GM12801 (cell line): ENCODE data around the gene C3orf49.

Source experiments
- TF ChIP-seq, protein P1 (sequence below): IDR thresholded peaks from one replicate; pipeline ENCODE4 v1.5.1; 2011; ENCODE audit warnings: control low read depth; ENCODE audit not compliant: insufficient read length; ENCODE audit errors: extremely low read depth

Gene C3orf49, protein sequence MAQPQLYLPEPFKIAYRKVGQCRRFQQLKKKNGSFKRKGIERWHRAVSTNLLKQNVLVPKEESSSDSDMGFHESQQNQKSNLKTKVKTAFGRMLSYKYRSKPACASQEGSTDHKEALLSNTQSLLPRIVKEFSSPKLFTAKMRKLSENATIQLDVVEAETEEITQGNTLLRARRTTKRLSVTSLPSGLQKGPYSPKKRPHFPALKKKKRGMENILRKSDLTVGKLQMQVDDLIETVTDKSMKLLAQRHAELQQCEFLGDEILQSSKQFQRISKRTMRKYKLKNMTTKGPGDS

DNA sequence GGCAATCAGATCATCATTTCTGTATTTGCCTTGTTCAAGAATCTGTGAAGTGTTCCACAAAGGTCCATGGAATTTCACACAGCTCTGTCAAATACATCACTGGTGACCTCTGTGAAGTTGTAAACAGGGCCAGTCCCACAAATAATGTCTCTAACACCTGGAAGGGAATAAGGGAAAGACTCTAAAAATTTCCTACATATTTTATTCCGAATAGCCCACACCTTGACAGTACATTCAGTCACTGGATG lies at the start of gene C3orf49:
Gene C3orf49 (plus strand): TSS at position 149 of the 248 bp plus-strand sequence. CDS start 173 bp downstream, outside the sequence.
- TF ChIP-seq, protein P1, sequence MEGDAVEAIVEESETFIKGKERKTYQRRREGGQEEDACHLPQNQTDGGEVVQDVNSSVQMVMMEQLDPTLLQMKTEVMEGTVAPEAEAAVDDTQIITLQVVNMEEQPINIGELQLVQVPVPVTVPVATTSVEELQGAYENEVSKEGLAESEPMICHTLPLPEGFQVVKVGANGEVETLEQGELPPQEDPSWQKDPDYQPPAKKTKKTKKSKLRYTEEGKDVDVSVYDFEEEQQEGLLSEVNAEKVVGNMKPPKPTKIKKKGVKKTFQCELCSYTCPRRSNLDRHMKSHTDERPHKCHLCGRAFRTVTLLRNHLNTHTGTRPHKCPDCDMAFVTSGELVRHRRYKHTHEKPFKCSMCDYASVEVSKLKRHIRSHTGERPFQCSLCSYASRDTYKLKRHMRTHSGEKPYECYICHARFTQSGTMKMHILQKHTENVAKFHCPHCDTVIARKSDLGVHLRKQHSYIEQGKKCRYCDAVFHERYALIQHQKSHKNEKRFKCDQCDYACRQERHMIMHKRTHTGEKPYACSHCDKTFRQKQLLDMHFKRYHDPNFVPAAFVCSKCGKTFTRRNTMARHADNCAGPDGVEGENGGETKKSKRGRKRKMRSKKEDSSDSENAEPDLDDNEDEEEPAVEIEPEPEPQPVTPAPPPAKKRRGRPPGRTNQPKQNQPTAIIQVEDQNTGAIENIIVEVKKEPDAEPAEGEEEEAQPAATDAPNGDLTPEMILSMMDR = no peak

GRCh38 chr3:63774781-63775180 lies 44.3 kb upstream of the C3orf49 start:
- TF ChIP-seq, protein P1 = no peak

DNA sequence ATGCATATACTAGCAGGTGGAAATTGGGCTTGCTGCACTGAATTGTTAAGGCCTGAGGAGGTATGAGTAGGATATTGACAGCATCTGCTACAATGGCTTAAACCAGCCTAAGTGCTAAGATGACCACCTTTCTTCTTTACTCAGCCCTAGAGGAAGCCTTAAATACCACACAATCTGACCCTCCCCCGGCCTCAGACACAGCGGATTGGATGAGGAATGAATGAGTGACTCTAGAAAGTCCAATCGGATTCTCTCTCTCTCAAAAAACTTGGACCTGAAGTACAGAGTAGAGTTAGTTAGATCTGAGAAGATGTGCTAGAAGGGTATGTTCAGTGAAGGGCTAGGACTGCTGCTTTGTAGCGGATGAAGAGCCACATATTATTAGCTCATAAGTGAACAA lies 39.9 kb upstream of the C3orf49 start:
- TF ChIP-seq, protein P1 = no peak

- TF ChIP-seq, protein P1 = no peak
Observed at GRCh38 chr3:63791974-63792373, 27.1 kb upstream of the C3orf49 start.

- TF ChIP-seq, protein P1 = no peak
Observed at GRCh38 chr3:63795438-63795837, 23.7 kb upstream of the C3orf49 start.

DNA sequence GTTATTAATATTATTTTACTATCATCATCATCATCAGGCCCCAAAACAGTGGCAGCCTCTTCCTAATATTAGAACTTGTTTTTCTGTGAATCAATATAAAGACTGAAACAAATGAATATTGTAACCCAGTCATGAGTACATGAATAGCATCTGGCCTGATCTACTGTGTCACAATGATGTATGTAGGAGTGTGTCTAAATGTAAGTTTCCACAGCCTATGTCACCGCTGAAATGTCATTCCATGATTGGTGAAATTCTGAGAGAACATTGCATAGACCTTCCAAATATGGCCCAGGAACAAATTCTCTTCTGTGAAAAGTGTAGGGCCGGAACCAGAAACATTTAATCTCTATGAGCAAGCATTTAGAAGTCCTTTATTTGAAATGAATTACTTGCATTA lies 20.6 kb upstream of the C3orf49 start:
- TF ChIP-seq, protein P1 = no peak

DNA sequence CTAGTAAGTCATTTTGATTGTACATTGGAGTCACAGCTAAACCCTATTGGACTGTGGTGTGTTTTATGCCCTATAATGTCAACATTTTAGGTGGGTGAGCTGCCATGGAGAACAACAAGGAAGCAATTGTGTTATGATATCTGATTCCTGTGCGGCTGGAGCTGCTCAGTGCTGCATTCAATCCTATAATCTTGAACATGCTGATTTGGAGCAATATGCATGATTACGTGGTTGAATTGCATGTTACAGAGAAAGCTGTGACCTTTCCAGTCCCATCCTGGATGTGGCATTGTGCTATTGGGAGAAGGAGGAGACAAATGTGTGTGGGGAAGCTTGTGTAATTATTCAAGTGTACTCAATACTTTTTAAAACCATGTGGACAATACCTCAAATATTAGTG lies 20.1 kb upstream of the C3orf49 start:
- TF ChIP-seq, protein P1 = no peak
